HG03159 (cell line): Measurements from ENCODE around the gene UVRAG.

ENCODE experiments used
- ATAC-seq: cut with Tn5 transposase; IDR thresholded peaks from one replicate; pipeline ENCODE4 v1.9.1; 2021; ENCODE audit warnings: mild to moderate bottlenecking, moderate library complexity; ENCODE audit not compliant: unreplicated experiment

UVRAG gene

DNA sequence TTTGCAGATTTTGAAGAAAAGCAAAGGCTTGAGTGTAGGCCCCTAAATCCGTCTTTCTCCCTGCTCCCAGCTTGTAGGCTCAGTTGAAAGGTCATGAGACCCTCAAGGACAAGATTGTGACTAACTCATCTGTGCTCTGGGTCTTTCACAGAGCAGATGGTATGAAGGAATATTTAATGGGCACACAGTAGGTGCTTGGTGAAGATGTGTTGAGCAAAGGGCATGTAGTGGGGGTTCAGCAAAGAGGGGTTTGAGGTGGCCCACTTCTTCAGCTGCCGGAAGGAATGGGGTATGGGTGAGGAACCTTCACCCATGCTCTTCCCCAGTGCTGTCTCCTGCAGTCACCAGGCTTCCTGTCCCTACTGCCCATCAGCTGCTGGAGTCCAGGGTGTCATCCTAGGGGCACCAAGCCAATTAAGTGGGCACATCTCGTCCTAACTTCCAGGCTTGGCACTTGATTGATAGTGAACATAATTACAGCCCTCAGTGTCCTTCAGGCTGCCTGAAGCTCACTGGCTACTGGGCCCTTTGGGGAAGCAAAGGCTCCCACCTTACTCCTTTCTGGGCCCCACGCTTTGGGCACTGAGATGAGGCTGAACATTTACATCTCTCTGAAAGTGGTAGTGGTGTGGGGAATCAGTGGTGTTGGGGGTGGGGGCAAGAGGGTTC lies 31.5 kb upstream of the UVRAG start:
- ATAC-seq = no peak

DNA sequence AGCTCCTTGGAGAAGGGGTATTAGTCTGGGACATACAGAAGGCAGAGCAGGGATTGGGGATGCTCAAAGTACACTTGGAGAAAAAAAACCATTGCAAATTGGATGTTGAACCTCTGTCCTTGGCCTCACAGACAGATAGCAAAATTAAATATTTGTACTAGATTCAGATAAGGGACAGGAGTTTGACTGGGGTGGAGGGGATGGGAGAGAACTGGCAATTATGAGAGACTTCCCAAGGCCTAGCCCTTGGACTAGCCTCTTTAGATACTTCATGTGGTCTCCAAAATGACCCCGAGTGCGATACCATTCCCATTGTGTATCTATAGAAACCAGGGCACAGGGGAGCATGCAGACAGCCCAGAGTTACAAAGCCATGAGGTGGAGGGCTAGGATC lies 30.9 kb upstream of the UVRAG start:
- no peak for ATAC-seq

DNA sequence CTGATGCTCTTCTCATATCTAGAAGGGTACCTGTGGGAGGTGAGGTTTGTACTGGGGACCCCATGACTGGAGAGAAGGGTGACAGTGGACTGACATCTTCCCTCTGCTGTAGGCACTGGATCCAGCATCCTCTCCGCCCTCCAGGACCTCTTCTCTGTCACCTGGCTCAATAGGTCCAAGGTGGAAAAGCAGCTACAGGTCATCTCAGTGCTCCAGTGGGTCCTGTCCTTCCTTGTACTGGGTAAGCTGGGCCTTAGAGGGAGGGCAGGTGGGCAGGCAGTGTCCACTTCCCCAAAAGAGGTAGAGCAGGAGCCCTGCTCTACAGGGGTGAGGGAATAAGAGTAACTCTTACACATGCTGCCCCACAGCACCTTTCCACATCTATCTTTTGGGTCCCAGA lies 30.5 kb upstream of the UVRAG start:
- no peak for ATAC-seq

DNA sequence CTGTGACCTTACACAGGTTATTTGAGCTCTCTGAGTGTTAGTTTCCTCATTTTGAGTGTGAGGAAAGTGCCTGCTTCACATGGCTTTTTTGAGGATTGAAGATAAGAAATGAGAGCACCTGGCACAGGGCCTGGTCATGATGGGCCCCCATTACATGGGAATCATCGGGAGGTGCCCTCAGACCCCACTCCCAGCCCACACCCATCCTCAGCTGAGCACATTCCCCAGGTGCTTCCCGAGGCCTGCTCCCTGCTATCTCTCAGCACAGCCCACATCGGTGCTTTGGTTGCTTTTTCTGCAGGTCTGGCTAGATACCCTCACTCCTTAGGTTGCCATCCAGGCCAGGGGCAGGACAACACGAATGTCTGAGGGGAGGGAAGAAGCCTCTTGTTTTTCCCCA lies 29.8 kb upstream of the UVRAG start:
- ATAC-seq = no peak

DNA sequence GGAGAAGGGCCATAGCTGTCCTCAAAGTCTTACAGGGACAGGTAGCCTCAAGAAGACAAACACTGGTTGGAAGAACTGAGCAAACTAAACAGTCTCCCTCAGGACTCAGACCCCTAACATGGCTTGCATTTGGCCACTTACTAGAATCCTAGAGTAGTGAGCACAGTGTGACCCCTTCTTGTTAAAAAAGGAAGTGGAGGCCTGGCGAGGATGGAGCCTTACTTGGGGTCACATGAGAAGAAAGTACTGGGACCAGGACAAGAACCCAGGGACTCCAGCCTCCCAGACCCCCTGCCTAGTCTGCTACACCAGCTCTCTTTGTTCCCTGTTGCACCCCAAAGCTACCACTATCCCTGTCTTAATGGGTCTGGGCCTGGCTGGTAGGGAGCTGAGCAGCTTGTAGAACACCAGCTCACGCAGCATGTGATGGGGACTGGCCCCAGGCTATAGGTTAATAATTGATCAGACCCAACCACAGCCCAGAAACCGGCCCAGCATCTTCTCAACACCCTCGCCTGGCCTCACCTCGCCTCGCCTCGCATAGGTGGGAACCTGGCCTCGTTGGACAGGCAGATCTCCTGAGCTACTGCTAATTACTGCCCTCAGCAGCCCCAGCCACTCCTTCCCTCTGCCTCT lies 28.8 kb upstream of the UVRAG start:
- ATAC-seq = peak; percentile 62

DNA sequence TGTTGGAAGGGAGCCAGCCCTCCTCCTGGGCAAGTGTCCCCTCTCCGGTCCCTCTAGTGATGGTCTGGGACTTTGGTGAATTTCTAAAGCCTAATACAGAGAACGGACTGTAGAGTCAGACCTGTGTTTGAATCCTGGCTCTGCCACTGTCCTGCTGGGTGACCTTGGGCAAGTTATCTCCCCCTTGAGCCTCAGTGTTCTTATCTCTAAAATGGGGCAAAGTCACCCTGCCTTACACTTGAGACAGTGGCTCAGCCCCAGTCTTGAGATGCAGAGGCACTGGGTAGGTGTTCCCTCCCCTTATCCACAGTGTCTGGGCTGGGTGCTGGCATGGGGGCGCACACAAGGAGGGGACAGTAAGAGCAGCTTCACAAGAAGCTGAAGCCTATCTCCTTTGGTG lies 25.5 kb upstream of the UVRAG start:
- ATAC-seq = no peak

- ATAC-seq = no peak
Measured at GRCh38 chr11:75790986-75791385, 24.0 kb upstream of the UVRAG start.

DNA sequence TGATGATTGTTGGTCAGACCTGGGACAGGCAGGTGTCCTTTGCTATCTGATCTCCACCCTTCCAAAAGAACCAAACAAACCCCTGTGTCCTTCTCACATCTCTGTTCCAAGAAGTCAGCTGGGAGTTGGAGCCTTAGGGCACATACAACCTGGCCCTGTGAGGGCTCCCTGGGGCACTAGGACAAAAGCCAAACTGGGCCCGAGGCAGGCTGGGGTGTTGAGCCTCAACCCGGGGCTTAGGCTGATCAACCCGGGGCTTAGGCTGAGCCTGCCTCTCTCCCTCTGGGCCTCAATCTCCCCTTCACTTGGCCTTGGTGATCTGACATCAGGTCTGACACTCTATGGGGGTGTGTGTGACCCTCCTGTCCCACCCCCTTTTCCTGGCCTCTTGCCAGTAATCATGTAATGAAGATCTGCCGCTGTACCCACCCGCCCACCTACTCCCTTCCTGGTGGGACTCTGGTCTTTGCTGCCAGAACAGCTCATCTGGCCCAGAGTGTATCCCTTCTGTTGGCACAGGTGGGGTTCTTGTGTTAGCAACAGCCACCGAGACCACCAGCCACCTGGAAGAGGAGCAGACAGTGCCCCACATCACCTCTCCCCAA lies 22.8 kb upstream of the UVRAG start:
- ATAC-seq = no peak

- no peak for ATAC-seq
Measured at GRCh38 chr11:75792997-75793800, 21.8 kb upstream of the UVRAG start.

- ATAC-seq = no peak
Measured at GRCh38 chr11:75793966-75794365, 21.0 kb upstream of the UVRAG start.

DNA sequence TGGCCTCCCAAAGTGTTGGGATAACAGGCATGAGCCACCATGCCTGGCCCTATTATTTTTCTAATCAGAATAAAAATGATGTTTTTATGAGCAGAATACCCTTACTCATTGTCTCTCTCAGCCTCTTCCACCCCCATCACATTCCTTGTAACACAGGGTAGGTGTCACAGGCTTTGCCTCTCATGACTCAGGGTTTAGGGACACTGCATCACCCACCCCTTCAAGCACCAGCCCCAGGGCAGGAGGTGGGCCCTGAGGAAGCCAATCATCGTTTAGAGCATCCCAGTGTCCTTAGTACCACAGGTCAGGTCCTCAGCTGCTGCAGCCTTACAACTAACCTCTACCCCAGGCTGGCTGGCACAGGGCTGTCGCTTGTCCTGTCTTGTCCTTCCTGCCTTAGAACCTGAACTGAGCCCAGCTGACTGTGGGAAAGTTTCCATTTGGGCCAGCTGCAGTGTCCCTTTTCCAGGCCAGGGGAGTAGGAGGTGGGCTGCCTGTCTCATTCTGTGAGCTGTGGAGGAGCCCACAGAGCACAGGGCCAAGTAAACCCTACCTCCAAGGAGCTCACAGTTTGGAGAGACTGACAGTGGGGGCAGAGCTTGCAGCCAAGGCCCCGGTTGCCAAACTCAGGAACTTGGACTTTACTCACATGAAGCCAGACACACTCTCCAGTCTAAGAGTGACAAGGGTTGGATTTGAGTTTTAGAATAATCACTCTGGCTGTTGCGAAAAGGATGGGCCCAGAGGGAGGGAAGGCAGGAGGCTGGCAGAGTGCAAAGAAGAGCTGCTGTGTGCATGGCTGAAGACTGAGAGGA lies 19.5 kb upstream of the UVRAG start:
- ATAC-seq = no peak

- ATAC-seq = no peak
Measured at GRCh38 chr11:75796091-75796435, 18.9 kb upstream of the UVRAG start.

DNA sequence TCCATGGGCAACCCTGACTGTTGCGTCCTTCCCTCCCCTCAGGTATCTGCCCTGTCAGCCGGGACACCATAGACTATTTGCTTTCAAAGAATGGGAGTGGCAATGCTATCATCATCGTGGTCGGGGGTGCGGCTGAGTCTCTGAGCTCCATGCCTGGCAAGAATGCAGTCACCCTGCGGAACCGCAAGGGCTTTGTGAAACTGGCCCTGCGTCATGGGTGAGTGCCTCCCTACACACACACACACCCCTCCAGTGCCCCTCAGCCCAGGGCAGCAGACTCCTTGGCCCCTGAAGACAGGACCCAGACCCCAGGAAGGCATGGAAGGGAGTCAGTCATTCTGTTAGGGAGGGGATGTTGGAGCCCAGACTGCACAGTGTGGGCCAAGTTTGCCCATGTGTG lies 17.9 kb upstream of the UVRAG start:
- ATAC-seq = no peak

GRCh38 chr11:75797792-75798191 lies 17.2 kb upstream of the UVRAG start:
- ATAC-seq = no peak

DNA sequence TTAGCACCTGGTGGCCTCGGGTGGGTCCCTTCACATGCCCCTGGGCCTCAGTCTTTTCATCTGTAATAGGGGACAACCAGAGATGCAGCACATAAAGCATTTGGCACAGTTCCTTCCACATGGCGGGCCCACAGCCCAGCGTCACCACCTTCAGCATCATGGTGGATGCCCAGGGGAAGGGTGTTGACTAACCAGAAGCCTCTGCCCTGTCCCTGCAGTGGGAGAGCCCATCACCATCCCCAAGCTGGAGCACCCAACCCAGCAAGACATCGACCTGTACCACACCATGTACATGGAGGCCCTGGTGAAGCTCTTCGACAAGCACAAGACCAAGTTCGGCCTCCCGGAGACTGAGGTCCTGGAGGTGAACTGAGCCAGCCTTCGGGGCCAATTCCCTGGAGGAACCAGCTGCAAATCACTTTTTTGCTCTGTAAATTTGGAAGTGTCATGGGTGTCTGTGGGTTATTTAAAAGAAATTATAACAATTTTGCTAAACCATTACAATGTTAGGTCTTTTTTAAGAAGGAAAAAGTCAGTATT lies 14.8 kb upstream of the UVRAG start:
- no peak for ATAC-seq

DNA sequence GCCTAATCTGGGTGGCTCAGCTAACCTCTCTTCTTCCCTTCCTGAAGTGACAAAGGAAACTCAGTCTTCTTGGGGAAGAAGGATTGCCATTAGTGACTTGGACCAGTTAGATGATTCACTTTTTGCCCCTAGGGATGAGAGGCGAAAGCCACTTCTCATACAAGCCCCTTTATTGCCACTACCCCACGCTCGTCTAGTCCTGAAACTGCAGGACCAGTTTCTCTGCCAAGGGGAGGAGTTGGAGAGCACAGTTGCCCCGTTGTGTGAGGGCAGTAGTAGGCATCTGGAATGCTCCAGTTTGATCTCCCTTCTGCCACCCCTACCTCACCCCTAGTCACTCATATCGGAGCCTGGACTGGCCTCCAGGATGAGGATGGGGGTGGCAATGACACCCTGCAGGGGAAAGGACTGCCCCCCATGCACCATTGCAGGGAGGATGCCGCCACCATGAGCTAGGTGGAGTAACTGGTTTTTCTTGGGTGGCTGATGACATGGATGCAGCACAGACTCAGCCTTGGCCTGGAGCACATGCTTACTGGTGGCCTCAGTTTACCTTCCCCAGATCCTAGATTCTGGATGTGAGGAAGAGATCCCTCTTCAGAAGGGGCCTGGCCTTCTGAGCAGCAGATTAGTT lies 14.2 kb upstream of the UVRAG start:
- ATAC-seq = no peak

DNA sequence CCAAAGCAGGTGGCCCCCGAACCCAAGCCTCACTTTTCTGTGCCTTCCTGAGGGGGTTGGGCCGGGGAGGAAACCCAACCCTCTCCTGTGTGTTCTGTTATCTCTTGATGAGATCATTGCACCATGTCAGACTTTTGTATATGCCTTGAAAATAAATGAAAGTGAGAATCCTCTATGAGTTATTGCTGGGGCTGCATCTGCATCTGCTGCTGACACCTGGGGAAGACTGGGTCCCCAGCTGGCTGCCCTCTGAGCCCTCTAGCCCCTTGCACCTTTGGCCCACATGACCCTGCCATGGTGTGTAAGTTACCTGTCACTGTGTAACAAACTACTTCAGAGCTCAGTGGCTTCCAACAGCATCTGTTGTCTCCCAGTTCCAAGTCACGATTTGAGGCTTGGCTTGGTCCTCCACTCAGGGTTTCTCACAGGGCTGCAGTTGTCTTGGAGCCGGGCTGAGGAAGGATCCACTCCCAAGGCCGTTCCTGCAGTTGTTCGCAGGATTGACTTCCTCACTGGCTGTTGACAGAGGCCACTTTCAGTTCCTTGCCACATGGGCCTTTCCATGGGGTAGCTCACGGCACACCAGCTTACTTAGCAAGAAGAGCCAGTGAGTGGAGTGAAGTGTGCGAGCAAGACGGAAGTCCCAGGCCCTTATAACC lies 13.5 kb upstream of the UVRAG start:
- no peak for ATAC-seq

DNA sequence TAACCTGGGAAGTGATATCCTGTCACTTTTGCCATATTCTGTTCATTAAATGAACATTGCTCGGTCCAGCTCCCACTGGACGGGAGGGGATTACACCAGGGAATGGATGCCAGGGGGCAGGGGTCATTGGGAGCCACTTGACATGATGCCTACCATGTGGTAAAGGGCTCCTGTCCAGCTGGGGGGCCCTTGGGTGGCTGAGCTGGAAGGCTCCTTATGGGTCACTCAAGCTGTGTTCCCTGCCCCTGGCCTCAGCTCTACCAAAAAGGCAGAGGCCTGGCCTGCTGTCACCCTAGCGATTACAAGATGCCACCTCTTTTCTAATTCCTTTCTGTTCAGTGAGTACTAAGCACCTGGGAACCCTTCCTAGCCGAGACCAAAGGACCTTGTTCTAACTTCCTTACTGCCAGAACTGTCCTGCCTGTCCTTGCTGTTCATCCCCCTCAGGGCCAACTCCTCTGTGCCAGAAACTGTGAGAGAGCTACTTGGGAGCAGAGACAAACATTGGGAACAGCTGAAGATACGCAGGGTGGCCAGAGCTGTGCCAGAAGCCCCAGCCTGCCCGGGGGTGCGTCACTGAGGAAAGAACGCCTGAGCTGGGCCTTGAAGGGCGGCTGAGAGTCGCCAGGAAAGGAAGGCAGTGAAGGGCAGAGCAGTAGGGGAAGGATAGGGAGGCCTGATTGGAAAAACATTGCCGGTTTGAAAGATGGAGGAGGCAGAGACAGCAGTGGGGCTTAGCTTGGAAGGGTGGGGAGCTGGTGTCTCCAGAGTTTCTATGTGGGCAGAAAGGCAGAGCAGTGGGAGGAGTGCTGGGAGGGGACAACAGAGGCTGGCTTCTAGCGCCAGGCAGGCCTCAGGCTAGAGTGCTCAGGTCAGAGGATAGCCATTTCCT lies 12.7 kb upstream of the UVRAG start:
- no peak for ATAC-seq
